WERI-Rb-1 (cell line): Measurements from ENCODE around the gene PKP2.

Experiments used
- DNase-seq: peaks from one replicate; pipeline ENCODE4 v3.0.0-alpha.2; 2020
- H3K27ac ChIP-seq: fragments of 250-450 bp; sonication (Bioruptor Pico); 2 replicates; pipeline ENCODE4 v1.5.1; 2020; ENCODE audit warnings: mild to moderate bottlenecking, moderate library complexity
- H3K27me3 ChIP-seq: fragments of 250-450 bp; sonication (Bioruptor Pico); 2 replicates; pipeline ENCODE4 v1.5.1; 2021; ENCODE audit warnings: mild to moderate bottlenecking, low read depth, moderate library complexity; ENCODE audit not compliant: insufficient read depth, severe bottlenecking
- H3K36me3 ChIP-seq: fragments of 250-450 bp; sonication (Bioruptor Pico); 2 replicates; pipeline ENCODE4 v1.5.1; 2020; ENCODE audit warnings: mild to moderate bottlenecking, moderate library complexity
- H3K4me3 ChIP-seq: 2 replicates; pipeline ENCODE4 v1.5.1; 2011; ENCODE audit warnings: low read depth, mild to moderate bottlenecking, control low read depth, low read length
- H3K9me3 ChIP-seq: fragments of 250-450 bp; sonication (Bioruptor Pico); 2 replicates; pipeline ENCODE4 v1.5.1; 2021; ENCODE audit warnings: mild to moderate bottlenecking, moderate library complexity; ENCODE audit not compliant: severe bottlenecking
- TF ChIP-seq, protein P1 (sequence below): IDR thresholded peaks from 2 replicates; pipeline ENCODE4 v1.5.1; 2011; ENCODE audit warnings: low read depth, mild to moderate bottlenecking, control low read depth, inconsistent platforms, low read length

Gene PKP2

GRCh38 chr12:32902287-32902997 lies 5.9 kb upstream of the PKP2 start:
- no peaks in the 10 kb centered on the region for H3K36me3 ChIP-seq
- TF ChIP-seq, protein P1, sequence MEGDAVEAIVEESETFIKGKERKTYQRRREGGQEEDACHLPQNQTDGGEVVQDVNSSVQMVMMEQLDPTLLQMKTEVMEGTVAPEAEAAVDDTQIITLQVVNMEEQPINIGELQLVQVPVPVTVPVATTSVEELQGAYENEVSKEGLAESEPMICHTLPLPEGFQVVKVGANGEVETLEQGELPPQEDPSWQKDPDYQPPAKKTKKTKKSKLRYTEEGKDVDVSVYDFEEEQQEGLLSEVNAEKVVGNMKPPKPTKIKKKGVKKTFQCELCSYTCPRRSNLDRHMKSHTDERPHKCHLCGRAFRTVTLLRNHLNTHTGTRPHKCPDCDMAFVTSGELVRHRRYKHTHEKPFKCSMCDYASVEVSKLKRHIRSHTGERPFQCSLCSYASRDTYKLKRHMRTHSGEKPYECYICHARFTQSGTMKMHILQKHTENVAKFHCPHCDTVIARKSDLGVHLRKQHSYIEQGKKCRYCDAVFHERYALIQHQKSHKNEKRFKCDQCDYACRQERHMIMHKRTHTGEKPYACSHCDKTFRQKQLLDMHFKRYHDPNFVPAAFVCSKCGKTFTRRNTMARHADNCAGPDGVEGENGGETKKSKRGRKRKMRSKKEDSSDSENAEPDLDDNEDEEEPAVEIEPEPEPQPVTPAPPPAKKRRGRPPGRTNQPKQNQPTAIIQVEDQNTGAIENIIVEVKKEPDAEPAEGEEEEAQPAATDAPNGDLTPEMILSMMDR, result no peak
- H3K4me3 ChIP-seq, result no peak overlapping the region
- no peak for DNase-seq
- no peak overlapping the region for H3K27ac ChIP-seq
- H3K27me3 ChIP-seq, result no peaks in the 10 kb centered on the region
- H3K9me3 ChIP-seq, result no peaks in the 10 kb centered on the region

GRCh38 chr12:32901553-32901952 lies 5.0 kb upstream of the PKP2 start:
- Histone ChIP-seq H3K36me3 (no peaks in the 10 kb centered on the region), H3K27ac (no peak overlapping the region), H3K9me3 (no peaks in the 10 kb centered on the region), H3K27me3 (no peaks in the 10 kb centered on the region), H3K4me3 (no peak overlapping the region)
- DNase-seq, result no peak
- TF ChIP-seq, protein P1, result no peak

- Histone ChIP-seq H3K27ac (peak overlapping the region; percentile 1; the same call in 1 of the 2 replicates), H3K4me3 (peak overlapping the region; percentile 52), H3K27me3 (no peaks in the 10 kb centered on the region), H3K9me3 (no peaks in the 10 kb centered on the region), H3K36me3 (no peaks in the 10 kb centered on the region)
- no peak for DNase-seq
- TF ChIP-seq, protein P1, result no peak
Observed at GRCh38 chr12:32897687-32898573, 1.4 kb upstream of the PKP2 start.

GRCh38 chr12:32897281-32897610 lies 669 bp upstream of the PKP2 start:
- Histone ChIP-seq H3K9me3 (no peaks in the 10 kb centered on the region), H3K36me3 (no peaks in the 10 kb centered on the region), H3K27me3 (no peaks in the 10 kb centered on the region), H3K27ac (peak overlapping the region; percentile 41), H3K4me3 (peak overlapping the region; percentile 52)
- TF ChIP-seq, protein P1, result no peak
- DNase-seq, result no peak

- Histone ChIP-seq H3K9me3 (no peaks in the 10 kb centered on the region), H3K27ac (peak overlapping the region; percentile 24; the same call in 1 of the 2 replicates), H3K36me3 (no peaks in the 10 kb centered on the region), H3K27me3 (no peaks in the 10 kb centered on the region), H3K4me3 (peak overlapping the region; percentile 51)
- TF ChIP-seq, protein P1, result no peak
- no peak for DNase-seq
Observed at GRCh38 chr12:32895688-32896431, 717 bp downstream of the PKP2 start.
